IPS-18a (cell line): ENCODE results near the gene UGT1A5.
"Not testable (repeated sequence)": the region's sequence is repeated elsewhere in the genome, so short reads cannot be mapped to it uniquely, and the experiment has no call there.

Experiments
- H3K27ac ChIP-seq: one replicate; pipeline ENCODE4 v1.5.1; 2013; ENCODE audit warnings: low read length
- H3K27me3 ChIP-seq: one replicate; pipeline ENCODE4 v1.6.1; 2013; ENCODE audit warnings: mild to moderate bottlenecking, low read length; ENCODE audit not compliant: control insufficient read depth, insufficient read depth
- H3K36me3 ChIP-seq: one replicate; pipeline ENCODE4 v1.6.1; 2013; ENCODE audit warnings: low read depth, low read length; ENCODE audit not compliant: control insufficient read depth
- H3K4me1 ChIP-seq: one replicate; pipeline ENCODE4 v1.6.1; 2013; ENCODE audit warnings: low read depth, low read length; ENCODE audit not compliant: control insufficient read depth
- H3K4me3 ChIP-seq: one replicate; pipeline ENCODE4 v1.5.1; 2013; ENCODE audit warnings: low read length
- H3K9ac ChIP-seq: one replicate; pipeline ENCODE4 v1.6.1; 2013; ENCODE audit warnings: mild to moderate bottlenecking, low read length, moderate library complexity
- H3K9me3 ChIP-seq: one replicate; pipeline ENCODE4 v1.6.1; 2013; ENCODE audit warnings: low read depth, low read length; ENCODE audit not compliant: control insufficient read depth

The UGT1A5 gene

GRCh38 chr2:233751212-233752009, 38.7 kb downstream of the UGT1A5 start:
- not testable (repeated sequence) for H3K36me3 ChIP-seq, H3K27me3 ChIP-seq, H3K4me1 ChIP-seq, H3K27ac ChIP-seq, H3K9ac ChIP-seq, H3K4me3 ChIP-seq
- H3K9me3 ChIP-seq: peaks cover 15% of the 10 kb centered on the region

GRCh38 chr2:233754872-233755611, 42.3 kb downstream of the UGT1A5 start:
- H3K27ac ChIP-seq: no peak overlapping the region
- no peaks in the 10 kb centered on the region for H3K36me3 ChIP-seq
- H3K27me3 ChIP-seq: no peaks in the 10 kb centered on the region
- no peak overlapping the region for H3K9ac ChIP-seq
- H3K4me3 ChIP-seq: no peak overlapping the region
- no peaks in the 10 kb centered on the region for H3K4me1 ChIP-seq
- peaks cover 10% of the 10 kb centered on the region for H3K9me3 ChIP-seq

- Histone ChIP-seq H3K9ac (no peak overlapping the region), H3K4me1 (no peaks in the 10 kb centered on the region), H3K27ac (no peak overlapping the region), H3K9me3 (peaks cover 7% of the 10 kb centered on the region), H3K27me3 (no peaks in the 10 kb centered on the region), H3K4me3 (no peak overlapping the region), H3K36me3 (no peaks in the 10 kb centered on the region)
Measured at GRCh38 chr2:233756429-233757081, 43.8 kb downstream of the UGT1A5 start.

- Histone ChIP-seq H3K27ac (no peak overlapping the region), H3K27me3 (no peaks in the 10 kb centered on the region), H3K9me3 (no peaks in the 10 kb centered on the region), H3K4me1 (no peaks in the 10 kb centered on the region), H3K4me3 (no peak overlapping the region), H3K9ac (no peak overlapping the region), H3K36me3 (no peaks in the 10 kb centered on the region)
Measured at GRCh38 chr2:233758141-233758540, 45.4 kb downstream of the UGT1A5 start.

GRCh38 chr2:233758849-233759248, 46.1 kb downstream of the UGT1A5 start:
- no peak overlapping the region for H3K4me3 ChIP-seq
- no peak overlapping the region for H3K27ac ChIP-seq
- no peaks in the 10 kb centered on the region for H3K4me1 ChIP-seq
- no peaks in the 10 kb centered on the region for H3K9me3 ChIP-seq
- H3K36me3 ChIP-seq: no peaks in the 10 kb centered on the region
- H3K27me3 ChIP-seq: no peaks in the 10 kb centered on the region
- no peak overlapping the region for H3K9ac ChIP-seq

GRCh38 chr2:233760043-233760442, 47.3 kb downstream of the UGT1A5 start, which contains the start of gene UGT1A1:
Gene UGT1A1 (plus strand): TSS chr2:233760270. CDS start chr2:233760288, 18 bp downstream.
- Histone ChIP-seq H3K36me3 (no peaks in the 10 kb centered on the region), H3K9me3 (no peaks in the 10 kb centered on the region), H3K27me3 (no peaks in the 10 kb centered on the region), H3K27ac (no peak within 1 kb of the TSS), H3K4me1 (no peaks in the 10 kb centered on the region), H3K4me3 (no peak within 1 kb of the TSS), H3K9ac (no peak within 1 kb of the TSS)

- Histone ChIP-seq H3K9me3 (no peaks in the 10 kb centered on the region), H3K9ac (no peak overlapping the region), H3K4me1 (no peaks in the 10 kb centered on the region), H3K4me3 (no peak overlapping the region), H3K27ac (no peak overlapping the region), H3K36me3 (no peaks in the 10 kb centered on the region), H3K27me3 (no peaks in the 10 kb centered on the region)
Measured at GRCh38 chr2:233761040-233761769, 48.5 kb downstream of the UGT1A5 start.

- Histone ChIP-seq H3K9ac (no peak overlapping the region), H3K36me3 (no peaks in the 10 kb centered on the region), H3K27ac (no peak overlapping the region), H3K27me3 (no peaks in the 10 kb centered on the region), H3K9me3 (no peaks in the 10 kb centered on the region), H3K4me1 (peaks cover 9% of the 10 kb centered on the region), H3K4me3 (no peak overlapping the region)
Measured at GRCh38 chr2:233764264-233764663, 51.6 kb downstream of the UGT1A5 start.

- H3K36me3 ChIP-seq: no peaks in the 10 kb centered on the region
- no peaks in the 10 kb centered on the region for H3K9me3 ChIP-seq
- peaks cover 9% of the 10 kb centered on the region for H3K4me1 ChIP-seq
- no peak overlapping the region for H3K4me3 ChIP-seq
- no peak overlapping the region for H3K9ac ChIP-seq
- no peak overlapping the region for H3K27ac ChIP-seq
- H3K27me3 ChIP-seq: no peaks in the 10 kb centered on the region
Measured at GRCh38 chr2:233764761-233765160, 52.1 kb downstream of the UGT1A5 start.

GRCh38 chr2:233766416-233766815, 53.7 kb downstream of the UGT1A5 start:
- no peak overlapping the region for H3K9ac ChIP-seq
- H3K4me3 ChIP-seq: no peak overlapping the region
- H3K4me1 ChIP-seq: peaks cover 9% of the 10 kb centered on the region
- no peaks in the 10 kb centered on the region for H3K9me3 ChIP-seq
- no peak overlapping the region for H3K27ac ChIP-seq
- no peaks in the 10 kb centered on the region for H3K36me3 ChIP-seq
- H3K27me3 ChIP-seq: no peaks in the 10 kb centered on the region

GRCh38 chr2:233768076-233768475, 55.4 kb downstream of the UGT1A5 start:
- H3K9ac ChIP-seq: no peak overlapping the region
- no peaks in the 10 kb centered on the region for H3K27me3 ChIP-seq
- H3K27ac ChIP-seq: peak overlapping the region; percentile 3
- no peak overlapping the region for H3K4me3 ChIP-seq
- no peaks in the 10 kb centered on the region for H3K36me3 ChIP-seq
- peaks cover 9% of the 10 kb centered on the region for H3K4me1 ChIP-seq
- H3K9me3 ChIP-seq: no peaks in the 10 kb centered on the region
